ENCODE results near the gene ELOB. TPM values are rescaled to one million over a fixed set of nuclear protein-coding genes. Genes with fewer than 3 reads are reported as not detected.

ELOB gene
- total and polyA plus RNA-seq, 2 of the 8 experiments (the other 6 are each of a cell fraction or from before 2014, with no cell fraction given), result 237 to 1,357 TPM

GRCh38 chr16:2787961-2788360, 10.9 kb upstream of the ELOB start:
- no peaks in the 10 kb centered on the region; the same call in 1 of the 2 replicates for H3K23me2 ChIP-seq (ENCODE audit: low read depth, low read length)
- no peaks in the 10 kb centered on the region for H4K20me1 ChIP-seq (replicated peaks in 1 of 2; ENCODE audit: control insufficient read depth in 1 of 2, insufficient read depth in 2 of 2, low read length in 2 of 2)
- 57% methylated on average over 7 of the region's 7 CpGs; no CpG with 5 or more reads in 1 of the 2 experiments for WGBS, 2 experiments (ENCODE audit: extremely low coverage in 1 of 2, insufficient coverage in 1 of 2, insufficient read length in 1 of 2, insufficient replicate concordance in 2 of 2, low coverage in 1 of 2, low lambda C conversion rate in 2 of 2, missing lambda C conversion rate in 1 of 2)
- H3K36me3 ChIP-seq (ENCODE audit: control insufficient read depth in 2 of 4, insufficient read depth in 4 of 4, low read length in 3 of 4), result no peaks in the 10 kb centered on the region
- no peaks in the 10 kb centered on the region; the same call in 1 of the 2 replicates for H3K79me1 ChIP-seq (ENCODE audit: low read depth, low read length)
- H3K9me3 ChIP-seq (ENCODE audit: insufficient read depth in 2 of 2, low read depth in 1 of 2, low read length in 1 of 2), result no peaks in the 10 kb centered on the region
- no peak overlapping the region for H3K4me2 ChIP-seq (ENCODE audit: insufficient read depth in 1 of 2, low read depth in 2 of 2, low read length in 2 of 2)
- peaks cover 0 to 3% (median 0%) of the 10 kb centered on the region in 4 experiments; a peak in 1 of 7 replicates for H3K27me3 ChIP-seq (replicated peaks in 1 of 4; ENCODE audit: control insufficient read depth in 3 of 4, extremely low read depth in 1 of 4, insufficient read depth in 3 of 4, low read length in 3 of 4)
- no peak overlapping the region for H3K9ac ChIP-seq (replicated peaks in 1 of 4; ENCODE audit: extremely low read depth in 1 of 4, low read depth in 3 of 4, low read length in 3 of 4)
- peaks cover 0 to 3% (median 2%) of the 10 kb centered on the region in 4 experiments; a peak in 1 of 7 replicates for H3K4me1 ChIP-seq (replicated peaks in 1 of 4; ENCODE audit: control insufficient read depth in 3 of 4, insufficient read depth in 4 of 4, low read length in 3 of 4)
- H3K18ac ChIP-seq (ENCODE audit: extremely low read depth, low read length), result no peak overlapping the region
- DNase-seq (ENCODE audit: low read depth in 1 of 2, low spot score in 2 of 2), result no peak
- no peak for FAIRE-seq
- ChIA-PET POLR2A (ENCODE audit: partially characterized antibody) (interaction anchor here (0.6 to 1.4 kb wide), 3 partner anchors 9 to 70 kb away, joined by 3 to 5 read pairs (median 3); no protein-coding TSS in a partner anchor), CTCF (ENCODE audit: partially characterized antibody) (interaction anchor here (1.1 kb wide), 1 partner anchor 80 kb away, joined by 5 read pairs; no protein-coding TSS in a partner anchor)
- peak overlapping the region; percentile 38; the same call in 1 of the 2 replicates for H4K8ac ChIP-seq (ENCODE audit: extremely low read depth, insufficient read depth, low read length)
- no peak overlapping the region for H2BK5ac ChIP-seq (ENCODE audit: low read depth, low read length)
- no peak overlapping the region for H3K14ac ChIP-seq (ENCODE audit: insufficient read length)
- no peak overlapping the region for H4K5ac ChIP-seq (ENCODE audit: insufficient read length, low read depth, low read length)
- no peak overlapping the region for H3K56ac ChIP-seq (replicated peaks; ENCODE audit: insufficient read length, low read depth, low read length)
- no peak overlapping the region for H2BK15ac ChIP-seq (ENCODE audit: low read length)
- H2BK12ac ChIP-seq (ENCODE audit: low read depth, low read length), result no peak overlapping the region
- no peak overlapping the region for H2BK120ac ChIP-seq (replicated peaks; ENCODE audit: low read depth, low read length)
- H3K4me3 ChIP-seq (ENCODE audit: extremely low read depth in 1 of 4, insufficient read depth in 2 of 4, low read depth in 3 of 4, low read length in 4 of 4), result no peak overlapping the region
- H2AK5ac ChIP-seq (ENCODE audit: low read depth, low read length), result no peak overlapping the region
- TF ChIP-seq, protein P1, sequence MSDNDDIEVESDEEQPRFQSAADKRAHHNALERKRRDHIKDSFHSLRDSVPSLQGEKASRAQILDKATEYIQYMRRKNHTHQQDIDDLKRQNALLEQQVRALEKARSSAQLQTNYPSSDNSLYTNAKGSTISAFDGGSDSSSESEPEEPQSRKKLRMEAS (IDR thresholded peaks at IDR 0.05), result no peak
- no peak for TF ChIP-seq YY1 (IDR thresholded peaks at IDR 0.05; ENCODE audit: low read depth, low read length)
- TF ChIP-seq SIX5 (IDR thresholded peaks at IDR 0.05; ENCODE audit: low read depth, low read length), result no peak
- no peak for TF ChIP-seq ASH2L (IDR thresholded peaks at IDR 0.05; ENCODE audit: low read length)
- TF ChIP-seq USF2 (IDR thresholded peaks at IDR 0.05; ENCODE audit: low read length), result no peak
- no peaks in the 10 kb centered on the region for H3K79me2 ChIP-seq (ENCODE audit: control insufficient read depth in 1 of 2, insufficient read depth in 2 of 2, low read length in 2 of 2)
- no peak overlapping the region for H2AFZ ChIP-seq (ENCODE audit: low read length)
- H2BK20ac ChIP-seq (ENCODE audit: low read length), result no peak overlapping the region
- no peak overlapping the region for H4K91ac ChIP-seq (replicated peaks; ENCODE audit: insufficient read length, low read length)
- H3K23ac ChIP-seq (ENCODE audit: insufficient read length), result no peak overlapping the region
- H3K27ac ChIP-seq (ENCODE audit: low read depth, low read length), result no peak overlapping the region
- H3K4ac ChIP-seq (replicated peaks; ENCODE audit: insufficient read length, low read depth, low read length), result no peak overlapping the region
